D721Med (cell line): ENCODE results near the gene ERN1.

Source experiments
- DNase-seq: peaks from one replicate; pipeline ENCODE4 v3.0.0; 2011; ENCODE audit warnings: low spot score; ENCODE audit not compliant: insufficient read length
- FAIRE-seq: peaks from 2 replicates; lab custom pipeline; 2011; peaks lifted over from hg19 to GRCh38; lab: Jason Lieb, UNC
- TF ChIP-seq, protein P1 (sequence below): IDR thresholded peaks from 2 replicates; pipeline ENCODE4 v1.5.1; 2012; ENCODE audit warnings: mild to moderate bottlenecking, control low read depth; ENCODE audit not compliant: insufficient read depth; ENCODE audit errors: missing control alignments

Gene ERN1

GRCh38 chr17:64148017-64148631 lies 18.2 kb upstream of the ERN1 start:
- TF ChIP-seq, protein P1, sequence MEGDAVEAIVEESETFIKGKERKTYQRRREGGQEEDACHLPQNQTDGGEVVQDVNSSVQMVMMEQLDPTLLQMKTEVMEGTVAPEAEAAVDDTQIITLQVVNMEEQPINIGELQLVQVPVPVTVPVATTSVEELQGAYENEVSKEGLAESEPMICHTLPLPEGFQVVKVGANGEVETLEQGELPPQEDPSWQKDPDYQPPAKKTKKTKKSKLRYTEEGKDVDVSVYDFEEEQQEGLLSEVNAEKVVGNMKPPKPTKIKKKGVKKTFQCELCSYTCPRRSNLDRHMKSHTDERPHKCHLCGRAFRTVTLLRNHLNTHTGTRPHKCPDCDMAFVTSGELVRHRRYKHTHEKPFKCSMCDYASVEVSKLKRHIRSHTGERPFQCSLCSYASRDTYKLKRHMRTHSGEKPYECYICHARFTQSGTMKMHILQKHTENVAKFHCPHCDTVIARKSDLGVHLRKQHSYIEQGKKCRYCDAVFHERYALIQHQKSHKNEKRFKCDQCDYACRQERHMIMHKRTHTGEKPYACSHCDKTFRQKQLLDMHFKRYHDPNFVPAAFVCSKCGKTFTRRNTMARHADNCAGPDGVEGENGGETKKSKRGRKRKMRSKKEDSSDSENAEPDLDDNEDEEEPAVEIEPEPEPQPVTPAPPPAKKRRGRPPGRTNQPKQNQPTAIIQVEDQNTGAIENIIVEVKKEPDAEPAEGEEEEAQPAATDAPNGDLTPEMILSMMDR, result no peak
- no peak for FAIRE-seq
- DNase-seq, result no peak

GRCh38 chr17:64147110-64148016 lies 17.4 kb upstream of the ERN1 start:
- DNase-seq (no peak), FAIRE-seq (no peak)
- TF ChIP-seq, protein P1, result no peak

- FAIRE-seq (no peak), DNase-seq (no peak)
- TF ChIP-seq, protein P1, result no peak
These were observed 16.6 kb upstream of the ERN1 start for GRCh38 chr17:64146418-64147109.

GRCh38 chr17:64145751-64146417 lies 15.9 kb upstream of the ERN1 start:
- DNase-seq (peak; percentile 81), FAIRE-seq (peak; percentile 68)
- TF ChIP-seq, protein P1, result no peak

DNA sequence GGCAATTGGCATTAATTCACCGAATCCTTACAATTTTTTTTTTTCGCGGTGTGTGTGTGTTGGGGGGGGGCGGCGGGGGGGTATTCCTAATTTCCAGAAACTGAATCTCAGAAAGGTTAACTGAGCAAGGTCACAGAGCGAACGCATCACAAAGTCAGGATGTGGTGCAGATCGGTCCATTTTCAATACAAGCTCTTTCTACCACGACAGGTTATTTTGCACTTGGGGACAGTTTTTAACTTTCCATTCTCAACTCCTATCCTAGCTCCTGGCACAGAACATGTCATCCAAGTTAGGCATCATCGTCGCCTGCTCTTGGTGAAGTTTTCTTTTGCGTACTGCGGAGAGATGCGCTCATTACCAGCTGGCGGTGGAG lies 15.4 kb upstream of the ERN1 start:
- no peak for DNase-seq
- FAIRE-seq, result no peak
- TF ChIP-seq, protein P1, result no peak

GRCh38 chr17:64139542-64139941 lies 9.6 kb upstream of the ERN1 start:
- FAIRE-seq (no peak), DNase-seq (no peak)
- TF ChIP-seq, protein P1, result no peak
